Spinal cord (tissue), 10 donors: ENCODE results near the gene ZDHHC18. TPM values are rescaled to one million over a fixed set of nuclear protein-coding genes. Genes with fewer than 3 reads are reported as not detected.

ENCODE experiments used
- DNase-seq, 6 donors: peaks; one replicate each; pipeline versions ENCODE4 v3.0.0 to v3.0.0-alpha.2; 2013 to 2015; ENCODE audit warnings: low spot score in 6 of 6, low read depth in 4 of 6
- H3K27ac ChIP-seq: one replicate; pipeline ENCODE4 v1.5.1; 2013; ENCODE audit warnings: low read depth, low read length, control low read depth
- H3K27me3 ChIP-seq: one replicate; pipeline ENCODE4 v1.6.1; 2013; ENCODE audit warnings: low read length; ENCODE audit not compliant: control insufficient read depth, insufficient read depth
- H3K36me3 ChIP-seq: one replicate; pipeline ENCODE4 v1.6.1; 2013; ENCODE audit warnings: low read length; ENCODE audit not compliant: control insufficient read depth, insufficient read depth
- H3K4me1 ChIP-seq: one replicate; pipeline ENCODE4 v1.6.1; 2013; ENCODE audit warnings: low read length; ENCODE audit not compliant: control insufficient read depth, insufficient read depth
- H3K4me3 ChIP-seq: one replicate; pipeline ENCODE4 v1.5.1; 2013; ENCODE audit warnings: low read depth, low read length, control low read depth
- H3K9me3 ChIP-seq: one replicate; pipeline ENCODE4 v1.6.1; 2013; ENCODE audit warnings: low read length; ENCODE audit not compliant: control insufficient read depth, insufficient read depth
- WGBS: methylation state at CpG from one replicate; pipeline ENCODE4 v1.1.5; 2013; ENCODE audit warnings: missing lambda C conversion rate; ENCODE audit not compliant: insufficient coverage; 5-methylcytosine and 5-hydroxymethylcytosine counted together
- polyA plus RNA-seq, 2 donors: library from polyadenylated mRNA; unstranded; fragments of 120-200 nt; gene quantifications; one replicate each; pipeline ENCODE4 v1.2.1, GENCODE V29; 2013; ENCODE audit not compliant: insufficient read length in 2 of 2
- total RNA-seq, 2 donors: library from RNA; depleted of rRNA in 1 of 2; stranded (reverse); fragments of 120-200 nt in 1 of 2; fragments of >200 nt in 1 of 2; gene quantifications; one replicate each; pipeline versions ENCODE4 v1.2.3 to v1.2.4, GENCODE V29; 2013 to 2014
- donor health status: healthy.

Gene ZDHHC18
- total and polyA plus RNA-seq, 4 donors: 6.8 to 35.3 (median 22.1) TPM

DNA sequence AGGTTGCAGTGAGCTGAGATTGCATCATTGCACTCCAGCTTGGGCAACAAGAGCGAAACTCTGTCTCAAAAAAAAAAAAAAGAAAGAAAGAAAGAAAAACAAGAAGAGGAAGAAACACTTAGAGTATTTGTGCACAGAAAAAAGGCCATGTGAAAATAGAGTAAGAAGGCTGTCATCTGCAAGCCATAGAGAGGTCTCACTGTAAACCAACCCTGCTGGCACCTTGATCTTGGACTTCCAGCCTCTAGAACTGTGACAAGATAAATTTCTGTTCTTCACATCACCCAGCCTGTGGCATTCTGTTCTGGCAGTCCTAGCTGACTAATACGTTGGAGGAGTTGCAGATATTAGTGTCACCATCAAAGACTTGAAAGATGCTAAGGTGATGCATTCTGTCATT lies 12.1 kb upstream of the ZDHHC18 start:
- Histone ChIP-seq H3K4me3 (no peak overlapping the region), H3K9me3 (no peaks in the 10 kb centered on the region), H3K36me3 (no peaks in the 10 kb centered on the region), H3K27ac (no peak overlapping the region), H3K4me1 (no peaks in the 10 kb centered on the region), H3K27me3 (no peaks in the 10 kb centered on the region)
- WGBS: 100% methylated on average over 1 of the region's 2 CpGs
- no peak for DNase-seq

DNA sequence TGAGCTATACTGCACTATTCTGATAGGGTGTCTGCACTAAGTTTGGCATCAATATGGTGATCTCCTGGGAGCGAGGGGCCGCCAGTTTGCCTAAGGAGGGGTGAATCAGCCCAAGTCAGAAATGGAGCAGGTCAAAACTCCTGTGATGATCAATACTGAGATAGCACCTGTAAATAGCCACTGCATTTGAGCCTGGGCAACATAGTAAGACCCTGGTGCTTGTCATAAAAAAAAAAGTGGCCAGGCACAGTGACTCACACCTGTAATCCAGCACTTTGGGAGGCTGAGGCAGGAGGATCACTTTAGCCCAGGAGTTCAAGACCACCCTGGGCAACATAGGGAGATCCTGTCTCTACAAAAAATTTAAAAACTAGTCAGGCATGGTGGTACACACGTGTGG lies 11.6 kb upstream of the ZDHHC18 start:
- 87% methylated on average over 3 of the region's 3 CpGs for WGBS
- H3K4me3 ChIP-seq: no peak overlapping the region
- H3K36me3 ChIP-seq: no peaks in the 10 kb centered on the region
- no peak overlapping the region for H3K27ac ChIP-seq
- no peaks in the 10 kb centered on the region for H3K27me3 ChIP-seq
- no peaks in the 10 kb centered on the region for H3K4me1 ChIP-seq
- no peaks in the 10 kb centered on the region for H3K9me3 ChIP-seq
- no peak for DNase-seq

DNA sequence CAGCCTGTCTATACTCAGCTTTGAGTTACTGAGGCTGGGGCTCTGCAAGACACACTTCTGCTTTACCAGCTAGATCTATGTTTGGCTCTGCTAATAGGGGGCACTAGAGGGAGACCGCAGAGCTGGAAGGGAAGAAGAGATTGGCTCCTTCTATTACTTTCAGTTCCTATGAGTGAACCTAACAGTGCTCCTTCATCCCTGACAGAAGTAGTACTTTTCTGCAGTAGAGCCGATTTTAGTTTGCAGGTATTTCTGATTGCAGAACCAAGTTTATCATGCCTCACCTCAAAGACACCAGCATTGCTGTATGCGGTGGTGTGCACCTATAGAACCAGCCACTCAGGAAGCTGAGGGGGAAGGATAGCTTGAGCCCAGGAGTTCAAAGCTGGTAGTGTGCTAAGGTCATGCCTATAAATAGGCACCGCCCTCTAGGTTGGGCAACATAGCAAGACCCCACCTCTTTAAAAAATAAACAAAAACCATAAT lies 5.7 kb upstream of the ZDHHC18 start:
- Histone ChIP-seq H3K36me3 (no peaks in the 10 kb centered on the region), H3K4me1 (peaks cover 2% of the 10 kb centered on the region), H3K27me3 (no peaks in the 10 kb centered on the region), H3K9me3 (no peaks in the 10 kb centered on the region), H3K4me3 (no peak overlapping the region), H3K27ac (no peak overlapping the region)
- no peak for DNase-seq
- 80% methylated on average over 2 of the region's 4 CpGs for WGBS

DNA sequence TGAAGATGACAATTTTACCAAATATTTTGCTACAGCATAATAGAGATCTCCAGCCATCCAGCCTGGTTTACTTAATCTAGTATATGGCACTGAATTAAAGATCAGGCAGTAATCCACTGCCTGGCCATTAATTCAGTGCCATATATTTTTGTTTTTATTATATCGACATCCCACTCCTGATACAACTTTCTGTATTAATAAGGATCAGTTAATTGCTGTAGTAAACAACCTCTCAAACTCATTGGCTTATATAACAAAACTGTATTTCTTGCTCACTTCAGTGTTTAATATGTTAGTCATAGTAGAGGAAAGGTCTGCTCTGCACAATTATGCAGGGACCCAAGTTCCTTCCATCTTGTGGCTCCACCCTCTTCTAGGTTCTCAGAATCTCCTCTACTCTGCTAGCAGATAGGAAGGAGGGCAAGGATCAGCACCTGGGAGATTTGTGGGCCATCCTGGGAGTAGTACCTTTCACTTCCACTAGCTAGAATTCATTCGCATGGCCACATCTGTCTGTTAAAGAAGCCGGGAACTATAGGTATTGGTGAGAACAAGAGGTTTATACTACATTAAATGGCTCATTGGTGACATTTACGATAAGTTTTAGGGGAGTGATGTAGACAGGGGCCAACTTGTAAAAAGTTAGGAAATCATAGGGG lies 3.6 kb upstream of the ZDHHC18 start:
- Histone ChIP-seq H3K9me3 (no peaks in the 10 kb centered on the region), H3K27me3 (no peaks in the 10 kb centered on the region), H3K4me1 (peaks cover 13% of the 10 kb centered on the region), H3K27ac (no peak overlapping the region), H3K36me3 (no peaks in the 10 kb centered on the region), H3K4me3 (no peak overlapping the region)
- no peak for DNase-seq
- WGBS: no CpG with 5 or more reads among the region's 4 CpGs

DNA sequence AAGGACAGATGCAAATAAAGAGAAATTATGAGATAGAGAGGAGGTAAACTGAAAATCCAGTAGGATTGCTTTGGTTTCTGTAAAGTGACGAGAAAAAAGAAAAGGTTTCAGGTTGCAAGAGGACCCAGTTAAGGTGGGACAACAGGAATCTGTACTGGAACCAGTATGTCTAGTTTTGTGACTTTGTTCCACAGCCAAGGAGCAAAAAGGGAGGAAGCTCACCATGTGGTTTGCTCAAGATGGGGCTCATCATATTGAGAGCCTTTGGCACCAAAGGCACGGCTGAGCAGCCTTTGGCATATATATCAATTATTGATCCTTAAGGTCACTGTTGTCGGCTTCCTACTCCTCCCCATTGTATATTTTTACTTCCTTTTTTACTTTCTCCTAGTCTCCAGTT lies 1.8 kb upstream of the ZDHHC18 start:
- peaks cover 8% of the 10 kb centered on the region for H3K36me3 ChIP-seq
- DNase-seq: no peak
- peaks cover 23% of the 10 kb centered on the region for H3K4me1 ChIP-seq
- no peaks in the 10 kb centered on the region for H3K27me3 ChIP-seq
- H3K9me3 ChIP-seq: no peaks in the 10 kb centered on the region
- H3K27ac ChIP-seq: no peak overlapping the region
- WGBS: 92% methylated on average over 2 of the region's 3 CpGs
- H3K4me3 ChIP-seq: no peak overlapping the region

DNA sequence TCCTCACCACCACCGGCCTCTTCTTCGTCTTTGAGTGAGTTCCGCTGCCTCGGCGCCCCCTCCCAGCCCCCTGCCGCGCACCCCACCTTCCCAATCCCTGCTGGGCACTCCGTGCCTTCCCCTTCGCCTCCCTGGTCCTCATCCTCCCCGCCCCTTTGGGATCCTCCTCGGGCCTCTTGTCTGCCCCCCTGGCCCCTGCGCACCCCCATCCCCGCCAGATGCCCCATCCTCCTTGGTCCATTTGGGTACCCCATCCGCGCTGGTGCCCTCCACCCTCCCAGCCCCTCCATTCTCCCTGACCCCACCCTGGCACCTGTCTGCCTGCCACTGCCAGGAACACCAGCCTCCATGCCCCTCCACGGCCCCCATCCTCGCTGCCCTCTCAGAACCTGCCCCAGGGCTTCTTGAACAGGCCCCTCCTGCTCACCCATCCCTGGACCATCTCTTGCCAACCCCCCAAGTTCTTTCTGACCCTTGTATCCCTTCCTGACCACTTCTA lies 667 bp downstream of the ZDHHC18 start:
- H3K27ac ChIP-seq: peak overlapping the region; percentile 57
- 1% methylated on average over 13 of the region's 17 CpGs for WGBS
- no peaks in the 10 kb centered on the region for H3K9me3 ChIP-seq

DNA sequence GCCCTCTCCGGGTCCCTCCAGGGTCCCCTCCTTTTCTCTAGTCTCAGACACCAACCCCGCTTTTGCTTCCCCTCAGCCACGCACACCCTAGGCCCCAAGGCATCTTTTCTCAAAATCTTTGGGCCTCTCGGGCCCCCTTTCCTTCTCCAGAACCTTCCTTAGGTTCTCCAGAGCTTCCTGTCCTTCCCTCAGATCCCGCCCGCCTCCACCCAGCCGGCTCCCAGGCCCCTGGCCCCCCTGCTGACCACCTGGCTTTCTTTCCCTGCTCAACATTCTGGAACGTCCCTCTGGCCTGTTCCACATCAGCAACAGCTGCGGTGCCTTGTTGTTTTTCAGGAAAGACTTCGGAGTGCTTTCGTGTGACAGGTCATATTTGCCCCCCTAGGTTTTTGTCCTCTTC lies 1.2 kb downstream of the ZDHHC18 start:
- Histone ChIP-seq H3K36me3 (peaks cover 25% of the 10 kb centered on the region), H3K27ac (no peak overlapping the region), H3K4me1 (peaks cover 23% of the 10 kb centered on the region), H3K4me3 (peak overlapping the region; percentile 65), H3K9me3 (no peaks in the 10 kb centered on the region), H3K27me3 (no peaks in the 10 kb centered on the region)
- WGBS: 13% methylated on average over 10 of the region's 11 CpGs
- no peak for DNase-seq

More for the DNA sequence above, 667 bp downstream of the ZDHHC18 start:
- H3K36me3 ChIP-seq: peaks cover 20% of the 10 kb centered on the region
- no peak for DNase-seq
- no peaks in the 10 kb centered on the region for H3K27me3 ChIP-seq
- H3K4me1 ChIP-seq: peaks cover 23% of the 10 kb centered on the region
- H3K4me3 ChIP-seq: peak overlapping the region; percentile 65

DNA sequence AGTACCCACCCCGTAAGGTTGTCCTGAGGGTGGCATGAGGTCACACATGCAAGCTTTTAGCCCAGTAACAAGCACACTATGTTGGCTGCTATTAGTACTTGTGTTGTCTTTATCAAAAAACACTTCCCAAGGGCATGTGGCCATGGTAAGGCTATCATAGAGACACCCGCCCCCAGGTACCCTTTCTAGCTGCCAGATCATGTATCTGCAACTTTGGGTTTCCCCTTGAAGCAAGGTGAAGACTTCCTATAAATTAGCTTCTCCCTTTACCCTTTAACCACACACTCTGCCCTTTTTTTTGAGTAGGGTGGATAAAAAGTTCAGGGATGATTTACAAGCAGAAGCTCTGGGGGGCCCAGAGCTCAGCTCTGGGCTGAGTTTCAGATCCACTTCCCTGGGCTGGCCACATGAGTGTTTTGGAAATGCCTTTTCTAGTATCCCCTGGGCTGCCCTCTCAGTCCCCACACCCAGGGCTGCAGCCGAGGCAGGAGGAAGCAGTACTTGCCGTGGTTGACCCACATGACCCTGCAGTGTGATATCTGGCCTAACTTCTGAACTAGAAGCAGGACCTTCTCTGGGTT lies 2.0 kb downstream of the ZDHHC18 start:
- H3K4me3 ChIP-seq: no peak overlapping the region
- 55% methylated on average over 2 of the region's 4 CpGs for WGBS
- H3K4me1 ChIP-seq: peaks cover 23% of the 10 kb centered on the region
- no peaks in the 10 kb centered on the region for H3K9me3 ChIP-seq
- no peaks in the 10 kb centered on the region for H3K27me3 ChIP-seq
- H3K27ac ChIP-seq: no peak overlapping the region
- no peak for DNase-seq
- H3K36me3 ChIP-seq: peaks cover 33% of the 10 kb centered on the region

DNA sequence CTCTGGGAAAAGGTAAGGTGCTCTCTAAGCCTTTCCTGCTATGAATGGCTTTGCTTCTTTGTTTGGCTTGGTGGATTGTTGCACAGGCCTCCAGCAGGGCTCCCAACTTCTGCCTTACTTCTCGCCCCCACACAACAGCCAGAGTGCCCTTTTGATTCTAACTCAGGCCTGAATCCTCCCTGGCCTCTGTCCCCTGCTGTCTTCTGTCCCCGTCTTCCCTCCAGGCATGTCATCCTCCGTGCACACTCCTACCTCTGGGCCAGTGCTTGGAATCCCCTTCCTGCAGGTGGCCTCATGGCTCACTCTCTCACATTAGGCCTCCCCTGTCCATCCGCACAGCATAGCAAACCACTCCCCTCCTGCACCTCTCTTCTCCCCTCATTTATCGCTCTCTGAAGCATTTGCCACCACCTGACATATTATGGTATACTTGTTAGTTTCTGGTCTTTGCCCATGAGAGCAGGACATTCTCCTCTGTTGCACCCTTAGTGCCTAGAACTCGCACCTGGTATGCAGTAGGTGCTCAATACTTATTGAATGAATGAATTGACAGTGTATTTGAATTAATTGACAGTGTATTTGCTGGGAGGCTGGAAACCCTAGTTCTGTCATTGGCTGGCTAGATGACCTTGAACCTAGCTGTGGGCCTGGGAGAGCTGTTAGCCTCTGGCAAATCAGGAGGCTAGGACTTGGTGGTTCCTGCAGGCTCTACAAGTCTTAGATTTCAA lies 2.9 kb downstream of the ZDHHC18 start:
- no peak overlapping the region for H3K27ac ChIP-seq
- no peaks in the 10 kb centered on the region for H3K27me3 ChIP-seq
- no peaks in the 10 kb centered on the region for H3K9me3 ChIP-seq
- H3K4me3 ChIP-seq: no peak overlapping the region
- WGBS: 83% methylated on average over 4 of the region's 6 CpGs
- H3K36me3 ChIP-seq: peaks cover 41% of the 10 kb centered on the region
- peaks cover 23% of the 10 kb centered on the region for H3K4me1 ChIP-seq
- DNase-seq: no peak
